SK-N-SH (cell line): ENCODE measurements around the gene WDR46. TPM values are rescaled to one million over a fixed set of nuclear protein-coding genes. Genes with fewer than 3 reads are reported as not detected.

Experiments
- CTCF ChIA-PET: fragments of 300-600, 350-600 bp; formaldehyde crosslinking; extraction: SDS; loops from one replicate; lab custom pipeline; 2021; lab: Yijun Ruan, JAX
- POLR2A ChIA-PET: fragments of 350-600 bp; sonication (Branson Sonifier 250); formaldehyde crosslinking; extraction: SDS; loops from one replicate; lab custom pipeline; 2020; ENCODE audit warnings: antibody characterized with exemption, inconsistent platforms; lab: Yijun Ruan, JAX
- DNase-seq: peaks from one replicate; pipeline ENCODE4 v3.0.0; 2012
- H2AFZ ChIP-seq: fragments of 200-600 bp; sonication (generic); 2 replicates; pipeline ENCODE4 v1.8.1; 2016; ENCODE audit warnings: antibody characterized with exemption, mild to moderate bottlenecking, low read depth
- H3F3A ChIP-seq: fragments of 200-600 bp; sonication (generic); replicated peaks from 2 replicates; pipeline ENCODE3; 2016; ENCODE audit warnings: antibody characterized with exemption, mild to moderate bottlenecking; ENCODE audit not compliant: insufficient read depth
- H3K27ac ChIP-seq, 2 experiments: fragments of 200-500 bp in 1 of 2; fragments of 200-600 bp in 1 of 2; sonication (Bioruptor generic) in 1 of 2; sonication (generic), shearing (Covaris generic) in 1 of 2; 2 replicates each; pipeline versions ENCODE4 v1.5.1 to v1.6.1; 2014 to 2016; ENCODE audit warnings: low read depth in 2 of 2, inconsistent platforms in 1 of 2, low read length in 1 of 2, mild to moderate bottlenecking in 1 of 2, mixed read lengths in 1 of 2
- H3K27me3 ChIP-seq: fragments of 200-600 bp; sonication (generic), shearing (Covaris generic); 2 replicates; pipeline ENCODE4 v1.6.1; 2016; ENCODE audit warnings: mixed run types; ENCODE audit not compliant: insufficient read depth
- H3K36me3 ChIP-seq, 2 experiments: fragments of 200-500 bp in 1 of 2; fragments of 200-600 bp in 1 of 2; sonication (Bioruptor generic) in 1 of 2; sonication (generic) in 1 of 2; replicated peaks in 1 of 2; 2 replicates each; pipeline versions ENCODE3 to v1.5.1; 2014 to 2016; ENCODE audit warnings: low read length in 1 of 2, mild to moderate bottlenecking in 1 of 2; ENCODE audit not compliant: insufficient read depth in 2 of 2, control insufficient read depth in 1 of 2
- H3K4me1 ChIP-seq, 2 experiments: fragments of 200-500 bp in 1 of 2; fragments of 200-600 bp in 1 of 2; sonication (Bioruptor generic) in 1 of 2; sonication (generic), shearing (Covaris generic) in 1 of 2; 2 replicates each; pipeline versions ENCODE4 v1.5.1 to v1.6.1; 2014 to 2016; ENCODE audit warnings: low read depth in 1 of 2, low read length in 1 of 2, mixed run types in 1 of 2; ENCODE audit not compliant: insufficient read depth in 2 of 2, control insufficient read depth in 1 of 2
- H3K4me2 ChIP-seq: fragments of 200-600 bp; sonication (generic), shearing (Covaris generic); 2 replicates; pipeline ENCODE4 v1.6.1; 2017; ENCODE audit warnings: mixed run types
- H3K4me3 ChIP-seq, 2 experiments: fragments of 200-500 bp in 1 of 2; fragments of 200-600 bp in 1 of 2; sonication (Bioruptor generic) in 1 of 2; sonication (generic), shearing (Covaris generic) in 1 of 2; 2 replicates each; pipeline versions ENCODE4 v1.5.1 to v1.8.1; 2014 to 2016; ENCODE audit warnings: low read depth in 2 of 2, inconsistent platforms in 1 of 2, low read length in 1 of 2, mild to moderate bottlenecking in 1 of 2, mixed read lengths in 1 of 2, moderate library complexity in 1 of 2
- H3K79me2 ChIP-seq: fragments of 200-600 bp; sonication (generic); 2 replicates; pipeline ENCODE4 v1.8.1; 2017; ENCODE audit warnings: mild to moderate bottlenecking; ENCODE audit not compliant: insufficient read depth
- H3K9ac ChIP-seq: fragments of 200-600 bp; sonication (generic); 2 replicates; pipeline ENCODE4 v1.6.1; 2017; ENCODE audit warnings: mixed run types
- H3K9me2 ChIP-seq: fragments of 200-600 bp; sonication (generic); 2 replicates; pipeline ENCODE4 v1.6.1; 2017; ENCODE audit warnings: mixed run types
- H3K9me3 ChIP-seq: fragments of 200-600 bp; sonication (generic); 2 replicates; pipeline ENCODE4 v1.6.1; 2017; ENCODE audit warnings: mixed run types, mild to moderate bottlenecking, moderate library complexity
- H4K20me1 ChIP-seq: fragments of 200-600 bp; sonication (generic); 2 replicates; pipeline ENCODE4 v1.6.1; 2017; ENCODE audit warnings: mild to moderate bottlenecking, mixed run types; ENCODE audit not compliant: insufficient read depth
- FOXM1 ChIP-seq: IDR thresholded peaks from 2 replicates; pipeline ENCODE4 v1.4.0; 2012; ENCODE audit warnings: low read depth, mild to moderate bottlenecking
- GABPA ChIP-seq: IDR thresholded peaks from 2 replicates; pipeline ENCODE4 v1.4.0; 2012; ENCODE audit warnings: low read depth, mild to moderate bottlenecking
- JUND ChIP-seq: IDR thresholded peaks from 2 replicates; pipeline ENCODE4 v1.4.0; 2012
- MAX ChIP-seq: IDR thresholded peaks from 2 replicates; pipeline ENCODE4 v1.4.0; 2012; ENCODE audit warnings: low read depth
- MEF2A ChIP-seq: IDR thresholded peaks from 2 replicates; pipeline ENCODE4 v1.4.0; 2012; ENCODE audit warnings: low read depth, borderline replicate concordance
- NRF1 ChIP-seq: IDR thresholded peaks from 2 replicates; pipeline ENCODE4 v1.6.1; 2012; ENCODE audit warnings: low read depth, mild to moderate bottlenecking, low read length
- PBX3 ChIP-seq: IDR thresholded peaks from 2 replicates; pipeline ENCODE4; 2012
- POLR2AphosphoS5 ChIP-seq: IDR thresholded peaks from 2 replicates; pipeline ENCODE4 v1.6.1; 2012; ENCODE audit warnings: low read depth, low read length
- RAD21 ChIP-seq: IDR thresholded peaks from 2 replicates; pipeline ENCODE4 v1.6.1; 2012; ENCODE audit warnings: mild to moderate bottlenecking, low read length
- RCOR1 ChIP-seq: fragments of 150-350 bp; IDR thresholded peaks from 2 replicates; pipeline ENCODE4 v1.6.1; 2017; ENCODE audit warnings: antibody characterized with exemption, low read length
- REST ChIP-seq: IDR thresholded peaks from 2 replicates; pipeline ENCODE4 v1.6.1; 2012; ENCODE audit warnings: mild to moderate bottlenecking, low read depth, low read length, moderate library complexity
- RFX5 ChIP-seq: IDR thresholded peaks from 2 replicates; pipeline ENCODE4 v1.6.1; 2012; ENCODE audit warnings: mild to moderate bottlenecking, improper control_type of control experiment, low read length
- RXRA ChIP-seq: IDR thresholded peaks from 2 replicates; pipeline ENCODE4 v1.4.0; 2012; ENCODE audit warnings: low read depth, mild to moderate bottlenecking, borderline replicate concordance
- SIN3A ChIP-seq: IDR thresholded peaks from 2 replicates; pipeline ENCODE4 v1.6.1; 2012; ENCODE audit warnings: low read depth, mild to moderate bottlenecking, low read length, moderate library complexity, borderline replicate concordance
- SMC3 ChIP-seq: IDR thresholded peaks from 2 replicates; pipeline ENCODE4 v1.6.1; 2012; ENCODE audit warnings: low read depth, low read length, improper control_type of control experiment
- TAF1 ChIP-seq: IDR thresholded peaks from 2 replicates; pipeline ENCODE4 v1.6.1; 2012; ENCODE audit warnings: low read depth, mild to moderate bottlenecking, low read length, moderate library complexity, borderline replicate concordance
- TCF12 ChIP-seq: IDR thresholded peaks from 2 replicates; pipeline ENCODE4 v1.4.0; 2012
- TEAD4 ChIP-seq: IDR thresholded peaks from 2 replicates; pipeline ENCODE4 v1.4.0; 2012; ENCODE audit warnings: mild to moderate bottlenecking, borderline replicate concordance; ENCODE audit not compliant: insufficient read depth
- YY1 ChIP-seq: IDR thresholded peaks from 2 replicates; pipeline ENCODE4 v1.4.0; 2012; ENCODE audit warnings: low read depth, mild to moderate bottlenecking
- ZBTB33 ChIP-seq: IDR thresholded peaks from 2 replicates; pipeline ENCODE4 v1.4.0; 2012; ENCODE audit warnings: low read depth, borderline replicate concordance
- WGBS: methylation state at CpG from one replicate; pipeline ENCODE4 v1.1.6; 2017; ENCODE audit warnings: low lambda C conversion rate; 5-methylcytosine and 5-hydroxymethylcytosine counted together
- polyA plus RNA-seq, 3 experiments: library from polyadenylated mRNA; depleted of rRNA; stranded (reverse); fragments of >200 nt; gene quantifications; 2 replicates each; pipeline ENCODE4 v1.2.3, GENCODE V29; 2012

The WDR46 gene
- polyA plus RNA-seq, 1 of the 3 experiments (the other 2 are of a cell fraction), result 153 TPM

- TF ChIP-seq TEAD4 (no peak), JUND (no peak), NRF1 (no peak), MEF2A (no peak), RFX5 (no peak), PBX3 (no peak), ZBTB33 (no peak), GABPA (no peak), RCOR1 (no peak), TAF1 (no peak), SMC3 (no peak), RXRA (no peak), MAX (no peak), TCF12 (no peak), REST (no peak), SIN3A (no peak), FOXM1 (no peak), POLR2AphosphoS5 (no peak), YY1 (no peak), RAD21 (no peak)
- no peak for DNase-seq
- no peak overlapping the region for H3K4me2 ChIP-seq
- no peaks in the 10 kb centered on the region for H3K79me2 ChIP-seq
- H3K4me3 ChIP-seq, result no peak overlapping the region
- H3K9me2 ChIP-seq, result no peaks in the 10 kb centered on the region
- H3K4me1 ChIP-seq, result no peaks in the 10 kb centered on the region; a peak in 1 of 4 replicates
- H3K27ac ChIP-seq, result no peak overlapping the region
- 50% methylated on average over 6 of the region's 6 CpGs for WGBS
- CTCF ChIA-PET, result interaction anchor here (2.2 to 9.1 kb wide), 2 partner anchors 11 to 75 kb away, joined by 7 to 68 read pairs; no protein-coding TSS in a partner anchor
- H3K9me3 ChIP-seq, result no peaks in the 10 kb centered on the region
- POLR2A ChIA-PET, result interaction anchor here (1.4 kb wide), 1 partner anchor 11 kb away, joined by 5 read pairs; no protein-coding TSS in a partner anchor
- no peak overlapping the region for H2AFZ ChIP-seq
- no peak overlapping the region for H3K9ac ChIP-seq
- H4K20me1 ChIP-seq, result no peaks in the 10 kb centered on the region
- no peaks in the 10 kb centered on the region for H3K36me3 ChIP-seq
- H3K27me3 ChIP-seq, result peaks cover 74% of the 10 kb centered on the region
- no peaks in the 10 kb centered on the region for H3F3A ChIP-seq
Observed at GRCh38 chr6:33236852-33237251, 52.2 kb downstream of the WDR46 start.
